IPS-18a (cell line): ENCODE results near the gene GRP.

Experiments
- H3K27ac ChIP-seq: one replicate; pipeline ENCODE4 v1.5.1; 2013; ENCODE audit warnings: low read length
- H3K27me3 ChIP-seq: one replicate; pipeline ENCODE4 v1.6.1; 2013; ENCODE audit warnings: mild to moderate bottlenecking, low read length; ENCODE audit not compliant: control insufficient read depth, insufficient read depth
- H3K36me3 ChIP-seq: one replicate; pipeline ENCODE4 v1.6.1; 2013; ENCODE audit warnings: low read depth, low read length; ENCODE audit not compliant: control insufficient read depth
- H3K4me1 ChIP-seq: one replicate; pipeline ENCODE4 v1.6.1; 2013; ENCODE audit warnings: low read depth, low read length; ENCODE audit not compliant: control insufficient read depth
- H3K4me3 ChIP-seq: one replicate; pipeline ENCODE4 v1.5.1; 2013; ENCODE audit warnings: low read length
- H3K9ac ChIP-seq: one replicate; pipeline ENCODE4 v1.6.1; 2013; ENCODE audit warnings: mild to moderate bottlenecking, low read length, moderate library complexity
- H3K9me3 ChIP-seq: one replicate; pipeline ENCODE4 v1.6.1; 2013; ENCODE audit warnings: low read depth, low read length; ENCODE audit not compliant: control insufficient read depth

Gene GRP

DNA sequence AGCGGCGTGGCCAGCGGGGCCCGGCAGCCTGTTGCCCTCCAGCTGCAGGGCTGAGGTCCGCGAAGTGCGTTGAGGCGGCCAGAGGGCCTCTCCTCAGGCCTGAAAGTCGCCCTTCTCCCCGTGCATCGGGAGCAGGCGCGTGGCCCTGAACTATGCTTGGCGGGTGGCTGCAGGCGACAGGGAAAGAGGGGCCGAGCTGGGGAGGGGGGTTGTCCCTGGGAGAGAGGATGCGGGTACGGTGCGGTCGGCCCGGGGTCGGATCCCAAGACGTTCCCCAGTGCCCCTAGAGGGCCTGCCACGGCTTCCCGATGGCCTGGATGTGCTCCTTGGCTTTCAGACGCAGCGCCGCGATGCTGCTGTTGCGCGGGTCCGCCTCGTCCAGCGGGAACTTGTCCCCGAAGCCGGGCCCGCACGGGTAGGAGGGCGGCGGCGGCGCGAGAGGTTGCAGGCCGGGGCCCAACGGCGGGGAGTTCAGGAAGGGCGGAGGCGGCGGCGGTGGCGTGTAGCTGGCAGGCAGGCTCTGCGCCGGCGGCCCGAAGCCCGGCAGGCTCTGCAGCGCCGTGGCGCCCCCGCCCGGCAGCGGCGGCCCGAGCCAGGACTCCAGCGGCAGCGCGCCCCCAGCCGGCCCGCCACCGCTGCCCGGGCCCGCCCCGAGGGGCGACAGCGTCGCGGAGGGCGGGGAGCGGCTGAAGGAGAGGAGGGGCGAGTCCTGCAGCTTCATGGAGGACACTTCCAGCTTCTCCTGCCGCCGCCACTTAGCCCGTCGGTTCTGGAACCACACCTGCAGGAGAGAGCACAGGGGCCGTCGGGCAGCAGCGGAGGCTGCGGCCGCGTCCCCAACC lies 49.0 kb downstream of the GRP start:
- Histone ChIP-seq H3K9ac (peak overlapping the region; percentile 16), H3K9me3 (no peaks in the 10 kb centered on the region), H3K27me3 (peaks cover 98% of the 10 kb centered on the region), H3K4me1 (peaks cover 19% of the 10 kb centered on the region), H3K36me3 (no peaks in the 10 kb centered on the region), H3K27ac (no peak overlapping the region), H3K4me3 (peak overlapping the region; percentile 71)

DNA sequence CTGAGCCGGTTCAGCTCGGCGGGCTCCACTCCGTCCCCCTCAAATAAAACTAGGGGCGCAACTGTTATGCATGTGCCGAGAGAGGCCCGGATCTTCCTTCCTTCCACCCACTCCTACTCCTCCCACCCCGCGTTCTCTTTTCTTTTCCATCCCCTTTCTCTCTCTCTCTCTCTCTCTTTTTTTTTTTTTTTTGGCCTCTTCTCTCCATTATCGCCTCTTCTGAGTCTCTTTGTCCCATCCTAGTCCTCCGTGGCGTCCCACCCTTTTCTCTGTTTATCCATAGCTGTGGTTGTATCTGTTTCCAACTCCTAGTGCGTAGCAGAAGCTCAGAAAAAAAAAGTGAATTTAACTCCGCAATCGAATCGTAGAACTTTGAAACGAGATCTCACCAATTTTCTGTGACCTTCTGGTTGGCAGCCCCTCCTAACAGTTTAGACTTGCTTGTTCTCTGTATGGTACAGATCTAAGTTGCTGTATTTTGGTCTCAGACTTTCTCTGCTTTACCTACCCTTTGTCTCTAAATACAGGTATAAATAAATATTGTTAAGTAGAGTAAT lies 49.7 kb downstream of the GRP start:
- no peak overlapping the region for H3K27ac ChIP-seq
- H3K9me3 ChIP-seq = no peaks in the 10 kb centered on the region
- peaks cover 22% of the 10 kb centered on the region for H3K4me1 ChIP-seq
- H3K9ac ChIP-seq = peak overlapping the region; percentile 16
- peak overlapping the region; percentile 71 for H3K4me3 ChIP-seq
- no peaks in the 10 kb centered on the region for H3K36me3 ChIP-seq
- peaks cover 98% of the 10 kb centered on the region for H3K27me3 ChIP-seq

DNA sequence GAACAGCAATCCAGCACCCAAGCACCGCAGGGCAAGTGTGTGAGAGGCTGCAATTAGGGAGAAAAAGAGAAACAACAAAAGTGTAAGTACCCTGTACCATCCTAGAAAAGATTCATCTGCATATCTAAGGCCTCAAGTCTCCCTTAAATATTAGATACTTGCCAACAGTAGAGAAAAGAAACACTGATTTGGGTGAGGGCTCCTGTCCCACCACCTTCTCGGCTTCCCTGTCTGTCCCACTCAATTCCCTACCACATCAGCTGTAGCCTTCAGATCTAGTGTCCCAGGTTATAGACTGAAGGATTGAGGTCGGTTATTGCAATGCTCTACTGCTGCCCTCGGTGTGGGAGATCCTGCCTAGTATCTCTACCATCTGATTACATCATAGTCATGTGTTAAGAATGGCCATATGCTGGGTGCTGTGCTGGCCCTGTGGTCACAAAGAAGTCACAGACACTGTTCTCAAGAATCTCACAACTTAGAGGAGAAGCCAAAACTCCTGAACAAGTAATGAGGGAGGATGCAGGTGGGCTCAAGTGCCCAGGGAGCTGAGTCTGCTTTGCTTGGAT lies 50.8 kb downstream of the GRP start:
- Histone ChIP-seq H3K9me3 (no peaks in the 10 kb centered on the region), H3K4me3 (no peak overlapping the region), H3K36me3 (no peaks in the 10 kb centered on the region), H3K27me3 (peaks cover 98% of the 10 kb centered on the region), H3K9ac (no peak overlapping the region), H3K4me1 (peaks cover 26% of the 10 kb centered on the region), H3K27ac (no peak overlapping the region)

DNA sequence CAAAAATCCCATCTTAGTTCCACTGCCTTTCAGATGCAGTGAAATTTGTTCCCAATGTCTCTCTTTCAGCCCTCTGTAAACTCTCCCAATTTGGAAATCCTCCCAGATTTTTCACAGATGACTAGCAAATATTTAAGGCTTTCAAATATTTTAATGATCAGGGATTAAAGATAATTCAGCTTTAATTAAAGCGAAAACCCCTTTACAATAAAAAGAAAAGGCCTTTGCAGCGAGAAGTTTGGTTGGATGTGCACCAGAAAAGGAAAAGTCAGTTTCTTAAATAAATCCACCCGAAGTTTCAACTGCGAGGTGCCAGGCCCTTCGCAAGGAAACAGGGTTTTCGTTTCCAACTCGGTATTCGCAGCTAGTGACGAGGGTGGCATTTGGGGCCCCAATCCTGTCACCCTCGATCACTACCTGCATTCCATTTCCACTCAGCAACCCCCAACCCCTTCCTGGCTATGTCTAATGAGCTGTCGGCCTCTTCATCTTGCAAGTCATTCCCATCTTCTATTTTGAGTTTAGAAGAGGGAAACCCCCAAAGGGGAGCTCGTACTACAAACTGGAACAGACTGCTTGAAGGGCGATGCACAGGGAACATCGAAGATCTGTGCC lies 51.8 kb downstream of the GRP start:
- Histone ChIP-seq H3K4me1 (peaks cover 26% of the 10 kb centered on the region), H3K27ac (no peak overlapping the region), H3K9ac (no peak overlapping the region), H3K27me3 (peaks cover 98% of the 10 kb centered on the region), H3K9me3 (no peaks in the 10 kb centered on the region), H3K4me3 (peak overlapping the region; percentile 63), H3K36me3 (no peaks in the 10 kb centered on the region)

- peaks cover 98% of the 10 kb centered on the region for H3K27me3 ChIP-seq
- no peak overlapping the region for H3K27ac ChIP-seq
- H3K9ac ChIP-seq = no peak overlapping the region
- H3K36me3 ChIP-seq = no peaks in the 10 kb centered on the region
- H3K4me1 ChIP-seq = peaks cover 23% of the 10 kb centered on the region
- H3K4me3 ChIP-seq = peak overlapping the region; percentile 63
- no peaks in the 10 kb centered on the region for H3K9me3 ChIP-seq
These were observed 52.4 kb downstream of the GRP start for GRCh38 chr18:59272221-59272888.

DNA sequence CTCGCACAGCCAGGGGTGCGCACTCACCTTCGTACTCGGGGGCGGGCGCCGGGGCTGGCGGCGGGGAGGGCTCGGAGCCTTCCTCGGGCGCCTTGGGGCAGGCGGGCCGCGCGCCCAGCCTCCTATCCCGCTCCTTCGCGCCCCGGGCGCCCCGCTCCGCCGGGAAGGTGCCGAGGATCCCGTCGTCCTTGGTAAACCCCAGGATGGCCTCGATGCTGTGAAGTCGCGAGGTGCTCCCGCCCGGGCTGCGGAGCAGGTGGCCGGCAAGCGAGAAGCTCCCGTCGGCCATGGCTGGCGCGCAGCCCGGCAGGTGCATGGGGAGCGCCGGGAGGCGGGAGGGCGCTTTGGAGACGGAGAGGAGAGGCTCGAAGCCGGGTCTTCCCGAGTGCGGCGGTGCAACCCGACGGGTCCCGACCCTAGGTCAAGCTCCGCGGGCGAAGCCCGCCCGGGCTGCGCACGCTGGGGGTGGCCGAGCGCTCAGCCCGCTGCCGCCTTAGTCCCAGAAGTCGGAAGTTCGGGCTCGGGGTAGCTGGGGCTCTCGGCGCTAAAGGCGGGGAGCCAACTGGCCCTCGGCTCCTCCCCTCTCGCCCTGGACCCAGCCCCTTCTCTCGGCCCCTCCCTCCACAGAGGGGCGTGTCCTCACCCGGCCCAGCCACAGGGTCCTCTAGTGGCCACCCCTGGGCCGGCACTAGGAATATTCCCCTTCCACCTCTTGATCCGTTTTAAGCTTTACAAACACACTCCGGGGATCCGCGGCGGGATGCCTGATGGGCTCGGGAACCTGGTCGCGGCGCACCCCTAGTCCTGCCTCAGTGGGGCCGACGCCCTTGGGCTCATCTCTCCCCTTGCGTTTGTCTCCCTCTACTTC lies 53.2 kb downstream of the GRP start, which contains the start of gene RAX:
RAX (minus strand) TSS at position 564 of the 868 bp plus-strand sequence; CDS start at position 316, 248 bp downstream.
- H3K4me3 ChIP-seq = peak within 1 kb of the TSS; percentile 63

GRCh38 chr18:59273759-59274532 lies 54.0 kb downstream of the GRP start:
- H3K36me3 ChIP-seq = no peaks in the 10 kb centered on the region
- H3K9ac ChIP-seq = no peak overlapping the region
- H3K27me3 ChIP-seq = peaks cover 98% of the 10 kb centered on the region
- H3K4me1 ChIP-seq = peaks cover 16% of the 10 kb centered on the region
- peak overlapping the region; percentile 63 for H3K4me3 ChIP-seq
- no peak overlapping the region for H3K27ac ChIP-seq
- no peaks in the 10 kb centered on the region for H3K9me3 ChIP-seq

More for the DNA sequence above, 53.2 kb downstream of the GRP start, which contains the start of gene RAX:
- Histone ChIP-seq H3K27ac (no peak within 1 kb of the TSS), H3K9ac (no peak within 1 kb of the TSS), H3K27me3 (peaks cover 98% of the 10 kb centered on the region), H3K9me3 (no peaks in the 10 kb centered on the region), H3K36me3 (no peaks in the 10 kb centered on the region), H3K4me1 (peaks cover 21% of the 10 kb centered on the region)

- H3K9me3 ChIP-seq = no peaks in the 10 kb centered on the region
- H3K27ac ChIP-seq = no peak overlapping the region
- H3K4me3 ChIP-seq = peak overlapping the region; percentile 63
- peaks cover 99% of the 10 kb centered on the region for H3K27me3 ChIP-seq
- no peak overlapping the region for H3K9ac ChIP-seq
- H3K36me3 ChIP-seq = no peaks in the 10 kb centered on the region
- peaks cover 16% of the 10 kb centered on the region for H3K4me1 ChIP-seq
These were observed 54.6 kb downstream of the GRP start for GRCh38 chr18:59274533-59274928.

- no peak overlapping the region for H3K27ac ChIP-seq
- no peak overlapping the region for H3K9ac ChIP-seq
- peak overlapping the region; percentile 21 for H3K4me3 ChIP-seq
- H3K36me3 ChIP-seq = no peaks in the 10 kb centered on the region
- H3K4me1 ChIP-seq = peaks cover 16% of the 10 kb centered on the region
- H3K27me3 ChIP-seq = peaks cover 99% of the 10 kb centered on the region
- H3K9me3 ChIP-seq = no peaks in the 10 kb centered on the region
These were observed 55.5 kb downstream of the GRP start for GRCh38 chr18:59275406-59275949.

- Histone ChIP-seq H3K27ac (no peak overlapping the region), H3K9ac (no peak overlapping the region), H3K27me3 (peaks cover 96% of the 10 kb centered on the region), H3K36me3 (no peaks in the 10 kb centered on the region), H3K4me3 (peak overlapping the region; percentile 21), H3K9me3 (no peaks in the 10 kb centered on the region), H3K4me1 (peaks cover 13% of the 10 kb centered on the region)
These were observed 56.1 kb downstream of the GRP start for GRCh38 chr18:59276047-59276446.
